Measurements from ENCODE around the gene CCDC40. TPM values are rescaled to one million over a fixed set of nuclear protein-coding genes. Genes with fewer than 3 reads are reported as not detected.

The CCDC40 gene
- total RNA-seq, 1 experiment from 2014 or later = 16.3 TPM

DNA sequence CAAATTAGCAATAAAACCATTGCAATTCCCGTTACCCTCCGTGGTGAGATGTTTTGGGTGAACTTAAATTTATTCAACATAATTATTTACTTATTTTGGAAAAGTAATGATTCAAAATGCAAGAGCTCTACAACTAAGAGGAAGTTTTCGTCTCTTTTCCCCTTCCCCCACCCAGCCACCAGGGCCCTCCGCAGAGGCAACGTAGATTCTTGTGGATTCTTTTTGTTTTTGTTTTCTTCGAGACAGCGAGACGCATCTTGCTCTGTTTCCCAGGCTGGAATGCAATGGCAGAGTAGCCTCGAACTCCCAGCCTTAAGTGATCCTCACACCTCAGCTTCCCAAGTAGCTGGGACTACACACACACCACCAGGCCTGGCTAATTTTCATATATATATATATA lies 19.2 kb downstream of the CCDC40 start:
- ATAC-seq (no peak; the same call in 1 of the 2 replicates), DNase-seq (ENCODE audit: low spot score) (no peak)
- Mint-ChIP-seq H3K36me3 (peaks cover 9% of the 10 kb centered on the region), H3K27me3 (ENCODE audit: low read depth) (no peaks in the 10 kb centered on the region), H3K27ac (peak overlapping the region; percentile 6; the same call in 1 of the 2 replicates), H3K4me3 (no peak overlapping the region), H3K9me3 (no peaks in the 10 kb centered on the region), H3K4me1 (peaks cover 16% of the 10 kb centered on the region)
- CTCF ChIA-PET = interaction anchor here (1.2 to 1.3 kb wide), 3 partner anchors 46 to 69 kb away, joined by 5 to 8 read pairs (median 5); partner anchors contain the start of gene GAA
- no peak for TF ChIP-seq ETV6 (CRISPR knock-in tag; IDR thresholded peaks at IDR 0.05)
- no peak for TF ChIP-seq CBFB (CRISPR knock-in tag; IDR thresholded peaks at IDR 0.05; ENCODE audit: low read depth)
- TF ChIP-seq TEAD1 (CRISPR knock-in tag; IDR thresholded peaks at IDR 0.05) = no peak
- TF ChIP-seq SMAD3 (CRISPR knock-in tag; IDR thresholded peaks at IDR 0.05; ENCODE audit: borderline replicate concordance) = no peak
- no peak for TF ChIP-seq ZNF532 (CRISPR knock-in tag; IDR thresholded peaks at IDR 0.05; ENCODE audit: borderline replicate concordance)
- TF ChIP-seq, protein P1, sequence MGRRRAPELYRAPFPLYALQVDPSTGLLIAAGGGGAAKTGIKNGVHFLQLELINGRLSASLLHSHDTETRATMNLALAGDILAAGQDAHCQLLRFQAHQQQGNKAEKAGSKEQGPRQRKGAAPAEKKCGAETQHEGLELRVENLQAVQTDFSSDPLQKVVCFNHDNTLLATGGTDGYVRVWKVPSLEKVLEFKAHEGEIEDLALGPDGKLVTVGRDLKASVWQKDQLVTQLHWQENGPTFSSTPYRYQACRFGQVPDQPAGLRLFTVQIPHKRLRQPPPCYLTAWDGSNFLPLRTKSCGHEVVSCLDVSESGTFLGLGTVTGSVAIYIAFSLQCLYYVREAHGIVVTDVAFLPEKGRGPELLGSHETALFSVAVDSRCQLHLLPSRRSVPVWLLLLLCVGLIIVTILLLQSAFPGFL (CRISPR knock-in tag; IDR thresholded peaks at IDR 0.05; ENCODE audit: borderline replicate concordance) = no peak
- TF ChIP-seq ESRRA (CRISPR knock-in tag; IDR thresholded peaks at IDR 0.05; ENCODE audit: borderline replicate concordance) = no peak
- no peak for TF ChIP-seq SP1 (CRISPR knock-in tag; conservative IDR thresholded peaks at IDR 0.05)
- TF ChIP-seq TCF7 (CRISPR knock-in tag; IDR thresholded peaks at IDR 0.05; ENCODE audit: low read depth) = no peak
- POLR2A ChIA-PET = no interaction called here

- Mint-ChIP-seq H3K9me3 (no peaks in the 10 kb centered on the region), H3K36me3 (peaks cover 3% of the 10 kb centered on the region), H3K27ac (0 out of 2 replicates have a peak overlapping the region, but pooled peaks have one; percentile 36), H3K4me1 (peaks cover 16% of the 10 kb centered on the region), H3K4me3 (no peak overlapping the region), H3K27me3 (ENCODE audit: low read depth) (no peaks in the 10 kb centered on the region)
- ChIA-PET POLR2A (interaction anchor here (0.7 kb wide), 1 partner anchor 9 kb away, joined by 4 read pairs; no protein-coding TSS in a partner anchor), CTCF (interaction anchor here (1.0 to 1.7 kb wide), 2 partner anchors 43 to 50 kb away, joined by 5 read pairs; partner anchors contain the start of gene GAA)
- DNase-seq (ENCODE audit: low spot score) (no peak), ATAC-seq (no peak)
- no peak for TF ChIP-seq ZNF232 (CRISPR knock-in tag; IDR thresholded peaks at IDR 0.05)
- no peak for TF ChIP-seq OVOL2 (CRISPR knock-in tag; IDR thresholded peaks at IDR 0.05; ENCODE audit: borderline replicate concordance)
- no peak for TF ChIP-seq ZNF138 (CRISPR knock-in tag; conservative IDR thresholded peaks at IDR 0.05)
- TF ChIP-seq, protein P2, sequence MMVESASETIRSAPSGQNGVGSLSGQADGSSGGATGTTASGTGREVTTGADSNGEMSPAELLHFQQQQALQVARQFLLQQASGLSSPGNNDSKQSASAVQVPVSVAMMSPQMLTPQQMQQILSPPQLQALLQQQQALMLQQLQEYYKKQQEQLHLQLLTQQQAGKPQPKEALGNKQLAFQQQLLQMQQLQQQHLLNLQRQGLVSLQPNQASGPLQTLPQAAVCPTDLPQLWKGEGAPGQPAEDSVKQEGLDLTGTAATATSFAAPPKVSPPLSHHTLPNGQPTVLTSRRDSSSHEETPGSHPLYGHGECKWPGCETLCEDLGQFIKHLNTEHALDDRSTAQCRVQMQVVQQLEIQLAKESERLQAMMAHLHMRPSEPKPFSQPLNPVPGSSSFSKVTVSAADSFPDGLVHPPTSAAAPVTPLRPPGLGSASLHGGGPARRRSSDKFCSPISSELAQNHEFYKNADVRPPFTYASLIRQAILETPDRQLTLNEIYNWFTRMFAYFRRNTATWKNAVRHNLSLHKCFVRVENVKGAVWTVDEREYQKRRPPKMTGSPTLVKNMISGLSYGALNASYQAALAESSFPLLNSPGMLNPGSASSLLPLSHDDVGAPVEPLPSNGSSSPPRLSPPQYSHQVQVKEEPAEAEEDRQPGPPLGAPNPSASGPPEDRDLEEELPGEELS (CRISPR knock-in tag; IDR thresholded peaks at IDR 0.05) = no peak
- TF ChIP-seq ATF2 (CRISPR knock-in tag; IDR thresholded peaks at IDR 0.05; ENCODE audit: borderline replicate concordance, low read depth) = no peak
- TF ChIP-seq, protein P3, sequence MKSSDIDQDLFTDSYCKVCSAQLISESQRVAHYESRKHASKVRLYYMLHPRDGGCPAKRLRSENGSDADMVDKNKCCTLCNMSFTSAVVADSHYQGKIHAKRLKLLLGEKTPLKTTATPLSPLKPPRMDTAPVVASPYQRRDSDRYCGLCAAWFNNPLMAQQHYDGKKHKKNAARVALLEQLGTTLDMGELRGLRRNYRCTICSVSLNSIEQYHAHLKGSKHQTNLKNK (CRISPR knock-in tag; IDR thresholded peaks at IDR 0.05) = no peak
- no peak for TF ChIP-seq HMGA2 (CRISPR knock-in tag; IDR thresholded peaks at IDR 0.05)
- TF ChIP-seq NFE2L1 (CRISPR knock-in tag; IDR thresholded peaks at IDR 0.05) = no peak
- no peak for TF ChIP-seq ZNF671 (CRISPR knock-in tag; IDR thresholded peaks at IDR 0.05)
- TF ChIP-seq, protein P4, sequence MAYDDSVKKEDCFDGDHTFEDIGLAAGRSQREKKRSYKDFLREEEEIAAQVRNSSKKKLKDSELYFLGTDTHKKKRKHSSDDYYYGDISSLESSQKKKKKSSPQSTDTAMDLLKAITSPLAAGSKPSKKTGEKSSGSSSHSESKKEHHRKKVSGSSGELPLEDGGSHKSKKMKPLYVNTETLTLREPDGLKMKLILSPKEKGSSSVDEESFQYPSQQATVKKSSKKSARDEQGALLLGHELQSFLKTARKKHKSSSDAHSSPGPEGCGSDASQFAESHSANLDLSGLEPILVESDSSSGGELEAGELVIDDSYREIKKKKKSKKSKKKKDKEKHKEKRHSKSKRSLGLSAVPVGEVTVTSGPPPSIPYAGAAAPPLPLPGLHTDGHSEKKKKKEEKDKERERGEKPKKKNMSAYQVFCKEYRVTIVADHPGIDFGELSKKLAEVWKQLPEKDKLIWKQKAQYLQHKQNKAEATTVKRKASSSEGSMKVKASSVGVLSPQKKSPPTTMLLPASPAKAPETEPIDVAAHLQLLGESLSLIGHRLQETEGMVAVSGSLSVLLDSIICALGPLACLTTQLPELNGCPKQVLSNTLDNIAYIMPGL (CRISPR knock-in tag; IDR thresholded peaks at IDR 0.05) = no peak
These were observed 22.0 kb downstream of the CCDC40 start for GRCh38 chr17:80058311-80058955.

All from WTC11 (cell line).